ENCODE results near the gene SSH2. TPM values are rescaled to one million over a fixed set of nuclear protein-coding genes. Genes with fewer than 3 reads are reported as not detected.
"Not testable (repeated sequence)": the region's sequence is repeated elsewhere in the genome, so short reads cannot be mapped to it uniquely, and the experiment has no call there.

The SSH2 gene
- total RNA-seq, 1 donor from 2014 or later, result 10.6 TPM

- DNase-seq (ENCODE audit: low spot score), result no peak
These were observed 183.4 kb downstream of the SSH2 start for GRCh38 chr17:29746669-29747068.

- DNase-seq (ENCODE audit: low spot score), result no peak
These were observed 185.9 kb downstream of the SSH2 start for GRCh38 chr17:29744121-29744520.

GRCh38 chr17:29742210-29742513, 187.9 kb downstream of the SSH2 start:
- DNase-seq (ENCODE audit: low spot score), result no peak

GRCh38 chr17:29740017-29740416, 190.0 kb downstream of the SSH2 start:
- DNase-seq (ENCODE audit: low spot score), result no peak

GRCh38 chr17:29734640-29735039, 195.4 kb downstream of the SSH2 start:
- DNase-seq (ENCODE audit: low spot score), result no peak

GRCh38 chr17:29733166-29733565, 196.9 kb downstream of the SSH2 start:
- no peak for DNase-seq (ENCODE audit: low spot score)

GRCh38 chr17:29732613-29733012, 197.4 kb downstream of the SSH2 start:
- DNase-seq (ENCODE audit: low spot score), result no peak

GRCh38 chr17:29732209-29732608, 197.8 kb downstream of the SSH2 start:
- DNase-seq (ENCODE audit: low spot score), result no peak

GRCh38 chr17:29731589-29731929, 198.5 kb downstream of the SSH2 start:
- DNase-seq (ENCODE audit: low spot score), result no peak

GRCh38 chr17:29728490-29728889, 201.5 kb downstream of the SSH2 start:
- no peak for DNase-seq (ENCODE audit: low spot score)

GRCh38 chr17:29726715-29727252, 203.2 kb downstream of the SSH2 start:
- DNase-seq (ENCODE audit: low spot score), result peak; percentile 33

- DNase-seq (ENCODE audit: low spot score), result not testable (repeated sequence)
These were observed 204.6 kb downstream of the SSH2 start for GRCh38 chr17:29725408-29725807.

GRCh38 chr17:29723278-29724047, 206.6 kb downstream of the SSH2 start:
- DNase-seq (ENCODE audit: low spot score), result no peak

- DNase-seq (ENCODE audit: low spot score), result peak; percentile 82
These were observed 207.4 kb downstream of the SSH2 start for GRCh38 chr17:29722411-29723198.

- DNase-seq (ENCODE audit: low spot score), result no peak
These were observed 209.5 kb downstream of the SSH2 start for GRCh38 chr17:29720551-29720950.

- DNase-seq (ENCODE audit: low spot score), result no peak
These were observed 210.6 kb downstream of the SSH2 start for GRCh38 chr17:29719469-29719868.

- DNase-seq (ENCODE audit: low spot score), result no peak
These were observed 211.5 kb downstream of the SSH2 start for GRCh38 chr17:29718446-29719039.

GRCh38 chr17:29717817-29718216, 212.2 kb downstream of the SSH2 start:
- no peak for DNase-seq (ENCODE audit: low spot score)

- DNase-seq (ENCODE audit: low spot score), result no peak
These were observed 213.5 kb downstream of the SSH2 start for GRCh38 chr17:29716566-29716965.

GRCh38 chr17:29715680-29716079, 214.3 kb downstream of the SSH2 start:
- DNase-seq (ENCODE audit: low spot score), result no peak

GRCh38 chr17:29714146-29714545, 215.9 kb downstream of the SSH2 start:
- DNase-seq (ENCODE audit: low spot score), result no peak

GRCh38 chr17:29713626-29714025, 216.4 kb downstream of the SSH2 start:
- no peak for DNase-seq (ENCODE audit: low spot score)
